Measurements from ENCODE around the gene AKT2.

DNA sequence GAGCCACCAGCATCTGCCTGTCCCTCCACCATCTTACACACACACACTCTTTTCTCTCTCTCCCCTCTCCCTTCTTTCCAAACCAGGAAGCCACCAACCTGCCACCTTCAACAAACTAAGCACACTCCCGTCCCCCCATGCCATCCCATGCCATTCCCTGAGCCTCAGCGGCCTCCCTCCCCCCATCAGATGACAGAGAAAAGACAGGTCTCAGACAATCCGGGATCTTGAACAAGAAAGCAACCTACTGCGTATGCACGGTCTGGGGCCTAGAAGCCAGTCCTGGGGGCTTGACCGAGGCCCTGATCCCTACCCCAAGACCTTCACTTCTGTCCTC lies 19.4 kb downstream of the AKT2 start:
- TF ChIP-seq, protein P1, sequence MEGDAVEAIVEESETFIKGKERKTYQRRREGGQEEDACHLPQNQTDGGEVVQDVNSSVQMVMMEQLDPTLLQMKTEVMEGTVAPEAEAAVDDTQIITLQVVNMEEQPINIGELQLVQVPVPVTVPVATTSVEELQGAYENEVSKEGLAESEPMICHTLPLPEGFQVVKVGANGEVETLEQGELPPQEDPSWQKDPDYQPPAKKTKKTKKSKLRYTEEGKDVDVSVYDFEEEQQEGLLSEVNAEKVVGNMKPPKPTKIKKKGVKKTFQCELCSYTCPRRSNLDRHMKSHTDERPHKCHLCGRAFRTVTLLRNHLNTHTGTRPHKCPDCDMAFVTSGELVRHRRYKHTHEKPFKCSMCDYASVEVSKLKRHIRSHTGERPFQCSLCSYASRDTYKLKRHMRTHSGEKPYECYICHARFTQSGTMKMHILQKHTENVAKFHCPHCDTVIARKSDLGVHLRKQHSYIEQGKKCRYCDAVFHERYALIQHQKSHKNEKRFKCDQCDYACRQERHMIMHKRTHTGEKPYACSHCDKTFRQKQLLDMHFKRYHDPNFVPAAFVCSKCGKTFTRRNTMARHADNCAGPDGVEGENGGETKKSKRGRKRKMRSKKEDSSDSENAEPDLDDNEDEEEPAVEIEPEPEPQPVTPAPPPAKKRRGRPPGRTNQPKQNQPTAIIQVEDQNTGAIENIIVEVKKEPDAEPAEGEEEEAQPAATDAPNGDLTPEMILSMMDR (IDR thresholded peaks at IDR 0.05), result no peak
- no peak for TF ChIP-seq POLR2AphosphoS5 (IDR thresholded peaks at IDR 0.05; ENCODE audit: insufficient read depth in 1 of 2, low read depth in 1 of 2)
- no peak for TF ChIP-seq POLR2A (IDR thresholded peaks at IDR 0.05)

All from vagina (tissue), 2 donors.